Measurements from ENCODE around the gene ASB7. TPM values are rescaled to one million over a fixed set of nuclear protein-coding genes. Genes with fewer than 3 reads are reported as not detected.

ASB7 gene
- total and polyA plus RNA-seq, 3 experiments from 2014 or later = 11.2 to 16.0 (median 14.9) TPM

DNA sequence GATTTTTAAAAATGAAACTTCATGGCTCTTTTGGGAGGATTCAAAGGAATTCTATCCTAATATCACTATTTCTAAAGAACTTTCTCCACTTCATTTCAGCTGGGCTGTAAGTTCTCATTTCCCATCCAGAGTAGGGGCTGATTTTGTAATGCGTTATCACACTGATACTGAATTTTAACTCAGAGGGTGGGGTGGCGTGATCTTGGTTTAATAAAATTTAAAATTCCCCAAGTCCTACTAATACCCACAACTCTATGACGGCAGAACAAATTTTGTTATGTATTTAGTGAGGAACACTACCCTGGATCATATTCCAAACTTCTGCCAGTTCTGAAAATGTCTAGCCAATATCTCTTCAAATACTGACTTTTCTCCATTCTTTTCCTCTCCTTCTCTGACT is 92.7 kb downstream of the ASB7 start:
- Mint-ChIP-seq H3K4me3 (no peak overlapping the region), H3K27ac (no peak overlapping the region), H3K4me1 (no peaks in the 10 kb centered on the region), H3K36me3 (no peaks in the 10 kb centered on the region), H3K27me3 (peaks cover 11 to 28% of the 10 kb centered on the region in 2 donors), H3K9me3 (peaks cover 0 to 3% (median 0%) of the 10 kb centered on the region in 5 donors)
- Histone ChIP-seq H3K27me3 (ENCODE audit: insufficient read depth, low read length, poor library complexity, severe bottlenecking) (peaks cover 5% of the 10 kb centered on the region), H3K27ac (ENCODE audit: low read depth, low read length) (no peak overlapping the region), H3K9me3 (ENCODE audit: low read length) (no peaks in the 10 kb centered on the region), H3K4me1 (ENCODE audit: insufficient read depth, low read length) (no peaks in the 10 kb centered on the region), H3K4me3 (ENCODE audit: low read length) (no peak overlapping the region), H3K36me3 (ENCODE audit: insufficient read depth, low read length) (no peaks in the 10 kb centered on the region)
- DNase-seq = no peak
- CTCF ChIA-PET = no interaction called here
- POLR2A ChIA-PET = no interaction called here

DNA sequence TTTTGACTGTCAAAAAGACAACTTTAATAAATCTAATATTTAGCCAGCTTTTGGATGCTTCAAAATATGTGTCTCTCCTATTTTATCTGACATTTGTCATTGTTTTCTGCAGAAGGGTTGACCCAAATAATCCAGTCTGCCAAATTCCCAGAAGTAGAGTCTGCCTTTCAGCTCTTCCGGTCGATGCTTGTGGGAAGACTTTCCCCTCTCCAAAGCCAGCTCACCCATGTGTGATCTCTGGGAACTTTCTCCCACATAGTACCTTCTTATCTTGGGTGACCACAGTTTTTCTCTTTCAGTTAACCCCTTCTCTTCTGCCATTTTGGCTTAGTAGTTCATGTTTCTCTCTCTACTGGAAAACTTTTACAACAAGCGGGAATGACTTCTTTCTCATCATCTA is 94.1 kb downstream of the ASB7 start:
- ChIA-PET POLR2A (no interaction called here), CTCF (no interaction called here)
- Mint-ChIP-seq H3K27me3 (peaks cover 13 to 32% of the 10 kb centered on the region in 2 donors), H3K4me3 (no peak overlapping the region), H3K9me3 (peaks cover 0 to 3% (median 0%) of the 10 kb centered on the region in 5 donors), H3K4me1 (no peaks in the 10 kb centered on the region), H3K36me3 (peaks cover 0 to 3% (median 0%) of the 10 kb centered on the region in 3 donors), H3K27ac (no peak overlapping the region)
- no peaks in the 10 kb centered on the region for H3K9me3 ChIP-seq (ENCODE audit: low read length)
- no peaks in the 10 kb centered on the region for H3K4me1 ChIP-seq (ENCODE audit: insufficient read depth, low read length)
- H3K27me3 ChIP-seq (ENCODE audit: insufficient read depth, low read length, poor library complexity, severe bottlenecking) = peaks cover 5% of the 10 kb centered on the region
- no peak overlapping the region for H3K4me3 ChIP-seq (ENCODE audit: low read length)
- H3K27ac ChIP-seq (ENCODE audit: low read depth, low read length) = no peak overlapping the region
- no peaks in the 10 kb centered on the region for H3K36me3 ChIP-seq (ENCODE audit: insufficient read depth, low read length)
- DNase-seq = no peak

Other genes starting within 250 kb of the ASB7 start
- gene CERS3, start 73.6 kb upstream of the ASB7 start, total RNA-seq = under 1 TPM; 0.16 to 0.24 TPM
- gene CERS3, start 73.6 kb upstream of the ASB7 start, polyA plus RNA-seq = not detected
- 10 to 100 TPM; 29.6 to 31.0 TPM for gene LINS1, start 405 bp upstream of the ASB7 start, total RNA-seq
- gene LINS1, start 405 bp upstream of the ASB7 start, polyA plus RNA-seq = 46.1 TPM

Measured in CD8-positive, alpha-beta memory T cell (primary cell).